Measurements from ENCODE around the gene ZNF219.

Gene ZNF219

DNA sequence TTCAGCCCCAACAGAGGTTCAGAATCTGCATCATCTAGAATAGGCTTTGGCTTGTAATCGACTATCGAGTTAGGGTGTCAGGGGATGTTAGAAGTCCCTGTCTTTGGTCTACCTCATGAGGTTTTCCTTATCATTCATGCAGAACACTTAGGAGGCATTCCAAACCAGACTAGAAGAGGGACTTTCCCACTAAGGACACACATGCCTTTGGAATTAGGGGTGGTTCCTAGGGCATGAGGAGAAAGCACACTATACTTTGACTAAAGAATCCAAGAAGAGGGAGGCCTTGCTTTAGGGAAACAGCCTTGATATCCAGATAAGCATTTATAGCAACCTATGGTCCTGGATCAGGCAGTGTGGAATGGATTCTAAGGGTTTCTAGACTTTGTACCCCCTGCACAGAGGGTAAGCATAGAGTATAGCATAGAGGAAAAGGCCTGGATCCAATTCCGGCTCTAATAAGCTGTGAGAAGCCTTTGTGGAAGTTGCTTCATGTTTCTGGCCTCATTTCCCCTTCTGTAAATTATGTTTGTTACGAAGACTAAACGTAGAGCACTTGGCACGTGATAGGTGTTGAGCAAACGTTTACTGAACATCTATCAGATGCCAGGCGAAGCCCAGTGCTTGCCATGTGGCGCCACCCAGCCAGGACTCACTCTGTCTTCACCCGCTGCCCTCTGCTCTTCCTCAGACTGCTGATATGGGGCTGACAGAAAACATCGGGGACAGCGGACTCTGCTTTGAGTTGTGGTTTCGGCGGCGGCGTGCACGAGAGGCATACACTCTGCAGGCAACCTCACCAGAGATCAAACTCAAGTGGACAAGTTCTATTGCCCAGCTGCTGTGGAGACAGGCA is 13.2 kb downstream of the ZNF219 start:
- no peak for DNase-seq (ENCODE audit: low spot score)

DNA sequence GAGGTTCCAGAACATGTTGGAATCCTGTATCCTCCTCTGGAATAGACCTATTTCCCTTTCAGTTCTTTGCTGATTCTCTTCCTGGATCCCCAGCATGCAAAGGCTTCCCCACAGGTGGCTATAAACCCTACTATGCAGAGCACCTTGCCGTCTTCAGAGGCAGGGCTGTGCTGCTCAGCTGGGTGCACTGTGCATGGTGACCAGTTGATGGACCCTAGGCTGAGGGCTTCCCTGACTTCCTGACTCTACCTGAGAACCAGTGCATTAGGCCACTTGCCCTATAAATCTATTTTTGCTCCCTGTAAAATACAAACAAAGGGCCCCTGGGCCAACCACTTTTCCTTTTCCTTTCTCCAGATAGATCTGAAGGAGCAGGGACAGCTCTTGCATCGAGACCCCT is 14.1 kb downstream of the ZNF219 start:
- DNase-seq (ENCODE audit: low spot score), result no peak

DNA sequence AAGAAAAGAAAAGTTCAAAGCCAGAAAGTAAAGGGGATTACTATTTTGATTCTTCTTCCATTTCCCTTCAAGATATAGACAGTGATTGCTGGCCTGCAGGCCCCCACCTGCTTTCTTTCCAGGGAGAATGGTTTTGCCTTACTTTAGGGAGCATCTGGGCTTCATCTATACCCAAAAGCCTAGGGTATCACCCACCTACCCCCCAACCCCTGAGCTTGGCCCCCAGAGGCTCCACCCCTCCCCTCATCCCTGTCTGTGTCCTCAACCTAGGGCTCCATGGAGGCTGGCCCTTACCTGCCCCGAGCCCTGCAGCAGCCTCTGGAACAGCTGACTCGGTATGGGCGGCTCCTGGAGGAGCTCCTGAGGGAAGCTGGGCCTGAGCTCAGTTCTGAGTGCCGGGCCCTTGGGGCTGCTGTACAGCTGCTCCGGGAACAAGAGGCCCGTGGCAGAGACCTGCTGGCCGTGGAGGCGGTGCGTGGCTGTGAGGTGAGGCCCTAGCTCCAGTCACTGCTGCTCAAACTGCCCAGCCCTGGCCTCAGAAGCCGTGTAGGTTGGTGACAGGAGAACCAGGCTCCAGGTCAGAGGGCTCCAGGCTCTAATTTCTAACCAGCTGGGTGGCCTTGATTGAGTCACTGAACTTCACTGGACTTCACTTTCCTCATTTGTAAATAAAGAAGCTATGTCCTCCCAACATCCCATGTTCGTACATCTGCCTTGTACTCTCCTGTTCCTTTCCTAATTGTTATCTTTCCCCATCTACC is 14.7 kb downstream of the ZNF219 start:
- no peak for DNase-seq (ENCODE audit: low spot score)

DNA sequence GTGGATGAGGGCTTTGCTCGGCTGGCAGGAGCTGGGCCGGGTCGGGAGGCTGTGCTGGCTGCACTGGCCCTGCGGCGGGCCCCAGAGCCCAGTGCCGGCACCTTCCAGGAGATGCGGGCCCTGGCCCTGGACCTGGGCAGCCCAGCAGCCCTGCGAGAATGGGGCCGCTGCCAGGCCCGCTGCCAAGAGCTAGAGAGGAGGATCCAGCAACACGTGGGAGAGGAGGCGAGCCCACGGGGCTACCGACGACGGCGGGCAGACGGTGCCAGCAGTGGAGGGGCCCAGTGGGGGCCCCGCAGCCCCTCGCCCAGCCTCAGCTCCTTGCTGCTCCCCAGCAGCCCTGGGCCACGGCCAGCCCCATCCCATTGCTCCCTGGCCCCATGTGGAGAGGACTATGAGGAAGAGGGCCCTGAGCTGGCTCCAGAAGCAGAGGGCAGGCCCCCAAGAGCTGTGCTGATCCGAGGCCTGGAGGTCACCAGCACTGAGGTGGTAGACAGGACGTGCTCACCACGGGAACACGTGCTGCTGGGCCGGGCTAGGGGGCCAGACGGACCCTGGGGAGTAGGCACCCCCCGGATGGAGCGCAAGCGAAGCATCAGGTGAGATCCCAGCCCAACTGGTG is 16.8 kb downstream of the ZNF219 start:
- DNase-seq (ENCODE audit: low spot score), result no peak

DNA sequence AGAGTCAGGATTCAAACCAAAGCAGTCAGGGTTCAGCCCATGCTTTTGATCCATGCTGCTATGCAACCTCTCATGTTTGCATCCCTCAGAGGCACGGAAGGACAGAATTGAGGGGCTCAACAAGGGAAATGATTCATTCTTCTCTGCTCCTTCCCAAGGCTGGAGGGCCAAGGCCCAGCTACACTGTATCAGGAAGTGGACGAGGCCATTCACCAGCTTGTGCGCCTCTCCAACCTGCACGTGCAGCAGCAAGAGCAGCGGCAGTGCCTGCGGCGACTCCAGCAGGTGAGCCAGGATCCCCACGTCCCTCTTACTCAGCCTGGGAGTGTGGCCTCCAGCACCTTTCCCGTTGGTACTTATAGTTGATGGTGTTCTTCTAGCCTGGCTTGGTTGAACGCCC is 19.7 kb downstream of the ZNF219 start:
- DNase-seq (ENCODE audit: low spot score), result no peak

DNA sequence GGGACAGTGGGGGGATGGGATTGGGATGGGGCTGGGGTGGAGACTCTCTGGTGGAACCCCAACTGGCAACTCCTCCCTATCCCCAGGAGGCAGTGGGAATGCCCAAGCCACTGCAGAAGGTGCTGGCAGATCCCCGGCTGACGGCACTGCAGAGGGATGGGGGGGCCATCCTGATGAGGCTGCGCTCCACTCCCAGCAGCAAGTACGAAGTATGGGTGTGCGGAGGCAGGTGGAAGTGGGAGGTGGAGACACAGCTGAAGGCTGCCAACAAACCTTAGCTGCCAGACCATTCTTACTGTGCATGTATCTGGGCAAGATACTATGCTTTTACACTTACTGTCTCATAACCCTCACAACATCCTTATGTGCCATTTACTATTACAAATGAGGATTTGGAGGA is 20.2 kb downstream of the ZNF219 start:
- no peak for DNase-seq (ENCODE audit: low spot score)

DNA sequence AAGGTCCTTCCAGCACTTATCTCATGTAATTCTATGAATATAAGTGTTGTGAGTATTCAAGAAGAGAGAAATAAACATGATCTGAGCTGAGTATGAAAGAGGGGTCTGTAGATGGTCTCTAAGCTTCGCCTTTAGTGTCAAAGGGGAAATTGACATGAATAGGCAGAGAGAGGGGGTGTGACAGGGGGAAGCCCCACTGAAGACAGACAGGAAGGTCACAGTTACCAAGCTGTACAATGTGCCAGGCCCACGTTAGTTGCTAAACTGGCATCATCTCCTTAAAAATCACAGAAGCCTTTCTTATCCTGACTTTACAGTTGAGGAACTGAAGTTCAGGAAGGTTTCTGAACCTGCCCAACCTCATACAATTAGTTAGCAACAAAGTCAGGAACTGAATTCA is 20.8 kb downstream of the ZNF219 start:
- DNase-seq (ENCODE audit: low spot score), result no peak

DNA sequence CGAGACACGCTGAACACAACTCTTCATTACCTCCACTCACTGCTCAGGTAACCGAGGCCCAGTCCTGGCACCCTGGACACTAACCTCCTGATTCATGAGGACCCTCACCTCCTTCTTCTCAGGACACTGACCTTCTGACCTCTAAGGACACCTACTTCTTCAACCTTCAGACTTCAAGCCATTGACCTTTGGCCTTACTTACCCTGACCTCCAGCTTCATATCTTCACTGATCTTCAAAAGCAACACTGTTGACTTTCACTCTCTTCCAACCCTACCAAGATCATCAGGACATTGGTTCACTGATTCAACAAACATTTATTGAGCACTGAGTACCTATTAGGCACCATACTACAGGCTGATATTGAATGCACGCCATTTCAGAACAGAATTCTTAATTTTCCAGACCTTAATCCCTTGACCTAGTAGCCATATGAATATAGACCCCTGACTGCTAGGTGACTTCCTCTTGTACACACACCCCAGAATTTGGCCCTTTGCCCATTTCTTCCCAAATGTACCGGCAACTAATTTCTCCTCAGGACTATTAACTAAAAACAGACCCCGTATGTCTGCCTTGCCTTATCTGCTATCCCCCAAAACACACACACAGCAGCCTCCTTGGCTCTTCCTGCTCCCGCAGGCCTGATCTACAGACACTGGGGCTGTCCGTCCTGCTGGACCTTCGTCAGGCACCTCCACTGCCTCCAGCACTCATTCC is 22.6 kb downstream of the ZNF219 start:
- no peak for DNase-seq (ENCODE audit: low spot score)

DNA sequence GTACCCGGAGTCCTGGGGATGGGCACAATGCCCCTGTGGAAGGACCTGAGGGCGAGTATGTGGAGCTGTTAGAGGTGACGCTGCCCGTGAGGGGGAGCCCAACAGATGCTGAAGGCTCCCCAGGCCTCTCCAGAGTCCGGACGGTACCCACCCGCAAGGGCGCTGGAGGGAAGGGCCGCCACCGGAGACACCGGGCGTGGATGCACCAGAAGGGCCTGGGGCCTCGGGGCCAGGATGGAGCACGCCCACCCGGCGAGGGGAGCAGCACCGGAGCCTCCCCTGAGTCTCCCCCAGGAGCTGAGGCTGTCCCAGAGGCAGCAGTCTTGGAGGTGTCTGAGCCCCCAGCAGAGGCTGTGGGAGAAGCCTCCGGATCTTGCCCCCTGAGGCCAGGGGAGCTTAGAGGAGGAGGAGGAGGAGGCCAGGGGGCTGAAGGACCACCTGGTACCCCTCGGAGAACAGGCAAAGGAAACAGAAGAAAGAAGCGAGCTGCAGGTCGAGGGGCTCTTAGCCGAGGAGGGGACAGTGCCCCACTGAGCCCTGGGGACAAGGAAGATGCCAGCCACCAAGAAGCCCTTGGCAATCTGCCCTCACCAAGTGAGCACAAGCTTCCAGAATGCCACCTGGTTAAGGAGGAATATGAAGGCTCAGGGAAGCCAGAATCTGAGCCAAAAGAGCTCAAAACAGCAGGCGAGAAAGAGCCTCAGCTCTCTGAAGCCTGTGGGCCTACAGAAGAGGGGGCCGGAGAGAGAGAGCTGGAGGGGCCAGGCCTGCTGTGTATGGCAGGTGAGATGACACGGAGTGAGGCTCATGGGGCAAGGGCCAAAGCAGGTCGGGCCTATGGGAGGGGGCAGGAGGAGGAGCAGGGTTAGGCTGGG is 23.8 kb downstream of the ZNF219 start:
- no peak for DNase-seq (ENCODE audit: low spot score)

DNA sequence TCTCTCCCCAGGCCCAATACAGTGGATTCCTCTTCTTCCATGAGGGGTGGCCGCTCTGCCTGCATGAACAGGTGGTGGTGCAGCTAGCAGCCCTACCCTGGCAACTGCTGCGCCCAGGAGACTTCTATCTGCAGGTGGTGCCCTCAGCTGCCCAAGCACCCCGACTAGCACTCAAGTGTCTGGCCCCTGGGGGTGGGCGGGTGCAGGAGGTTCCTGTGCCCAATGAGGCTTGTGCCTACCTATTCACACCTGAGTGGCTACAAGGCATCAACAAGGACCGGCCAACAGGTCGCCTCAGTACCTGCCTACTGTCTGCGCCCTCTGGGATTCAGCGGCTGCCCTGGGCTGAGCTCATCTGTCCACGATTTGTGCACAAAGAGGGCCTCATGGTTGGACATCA is 24.5 kb downstream of the ZNF219 start:
- DNase-seq (ENCODE audit: low spot score), result no peak

DNA sequence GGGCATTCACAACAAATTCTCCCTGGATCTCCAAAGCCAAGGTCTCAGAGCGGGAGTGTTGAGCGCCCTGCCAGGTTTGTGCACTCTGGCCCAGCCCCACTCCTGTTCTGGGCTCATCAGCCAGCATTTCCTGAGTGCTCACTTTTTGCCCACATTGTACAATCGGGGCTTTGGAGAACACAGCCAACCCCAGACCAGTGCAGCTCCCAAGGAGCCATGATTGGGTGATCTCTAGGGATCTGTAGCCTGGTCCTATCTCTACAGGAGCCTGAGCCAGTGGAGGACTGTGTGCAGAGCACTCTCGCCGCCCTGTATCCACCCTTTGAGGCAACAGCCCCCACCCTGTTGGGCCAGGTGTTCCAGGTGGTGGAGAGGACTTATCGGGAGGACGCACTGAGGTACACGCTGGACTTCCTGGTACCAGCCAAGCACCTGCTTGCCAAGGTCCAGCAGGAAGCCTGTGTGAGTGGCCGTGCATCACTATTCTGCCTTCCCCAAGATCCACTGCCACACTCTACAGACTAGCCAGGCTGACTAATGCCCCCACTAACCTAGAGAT is 25.6 kb downstream of the ZNF219 start:
- DNase-seq (ENCODE audit: low spot score), result no peak

DNA sequence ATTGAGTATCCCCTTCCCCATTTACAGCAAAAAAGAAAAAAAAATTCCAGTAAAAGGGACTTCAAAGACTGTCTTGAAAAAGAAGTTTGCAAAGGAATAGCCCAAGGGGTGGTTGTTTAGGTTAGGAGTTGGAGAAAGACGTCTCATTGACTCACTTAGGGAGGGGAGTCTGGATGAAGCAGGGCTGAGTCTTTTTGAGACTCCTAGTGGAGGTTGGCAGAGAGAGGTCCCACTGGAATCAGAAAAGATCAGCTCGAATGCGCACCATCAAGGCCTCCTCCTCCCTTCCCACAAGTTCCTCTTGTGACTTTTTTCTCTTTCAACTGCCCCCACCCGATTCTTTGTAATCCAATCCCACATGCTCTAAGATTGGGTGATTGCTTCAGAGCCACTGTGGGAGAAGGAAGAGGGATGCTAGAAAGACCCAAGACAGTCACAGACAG is 26.4 kb downstream of the ZNF219 start:
- no peak for DNase-seq (ENCODE audit: low spot score)

DNA sequence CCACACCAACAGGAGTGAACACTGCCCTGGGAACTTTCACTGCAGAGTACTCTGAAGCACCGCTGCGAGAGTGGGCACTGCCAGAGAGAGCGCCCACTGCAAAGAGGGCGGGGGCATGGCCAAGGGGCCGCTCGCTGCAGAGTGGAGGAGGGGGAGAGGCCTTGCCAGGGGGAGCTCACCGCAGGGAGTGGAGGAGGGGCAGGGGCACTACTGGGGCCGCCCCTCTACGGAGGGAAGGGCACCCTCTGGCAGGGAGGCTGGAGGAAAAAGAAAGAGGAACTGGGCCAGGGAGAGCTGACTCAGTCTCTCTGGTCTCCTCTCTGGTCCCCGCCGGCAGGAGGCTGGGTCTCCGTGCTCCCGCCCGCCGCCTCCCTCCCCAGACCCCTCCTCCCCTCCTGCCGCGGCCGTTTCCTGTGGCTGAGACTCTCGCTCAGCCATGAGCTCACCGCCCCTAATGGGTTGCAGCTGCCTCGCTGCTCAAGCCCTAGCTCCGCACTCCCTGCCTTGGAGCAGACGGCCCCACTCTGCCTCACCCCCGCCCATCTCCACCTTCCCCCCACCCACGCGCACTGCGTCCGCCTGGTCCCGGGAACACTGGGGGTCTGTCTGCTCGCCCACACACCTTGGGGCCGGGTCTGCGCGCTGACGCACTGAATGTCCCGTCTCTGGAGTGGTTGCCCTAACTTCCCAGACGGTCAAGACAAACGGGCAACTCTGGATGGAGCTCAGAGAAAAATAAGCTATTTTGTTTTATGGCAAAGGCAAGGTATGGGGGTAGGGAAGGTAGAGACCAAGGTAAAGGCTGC is 27.0 kb downstream of the ZNF219 start:
- DNase-seq (ENCODE audit: low spot score), result peak; percentile 82

DNA sequence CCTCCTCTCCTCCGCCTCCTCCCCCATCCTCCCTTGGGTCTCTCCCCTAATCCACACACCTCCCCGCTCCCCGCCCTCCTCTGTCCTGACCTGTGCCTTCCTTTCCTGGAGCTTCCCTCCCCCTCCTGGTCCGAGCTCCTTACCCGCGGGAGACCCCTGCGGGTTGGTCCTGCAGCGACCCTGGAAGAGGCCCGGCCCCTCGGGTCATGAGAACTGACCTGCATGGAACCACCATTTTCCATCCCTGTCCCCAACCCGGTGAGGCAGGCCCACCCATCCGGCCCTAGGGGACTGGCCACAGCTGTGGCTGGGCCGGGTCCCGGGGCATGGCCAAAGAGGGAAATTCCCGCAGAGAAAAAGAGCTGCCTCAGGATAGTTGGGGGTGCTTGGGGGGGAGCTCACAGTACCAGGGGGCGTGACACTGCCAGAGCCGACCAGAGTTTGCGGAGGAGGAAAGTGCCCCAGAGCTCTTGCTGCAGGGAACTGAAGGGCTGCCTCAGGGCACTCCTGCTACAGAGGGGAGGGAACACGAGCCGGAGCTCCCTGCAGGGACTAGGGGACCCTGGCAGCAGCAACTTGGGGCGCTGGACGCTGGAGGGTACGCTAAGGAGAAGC is 27.7 kb downstream of the ZNF219 start:
- DNase-seq (ENCODE audit: low spot score), result no peak

DNA sequence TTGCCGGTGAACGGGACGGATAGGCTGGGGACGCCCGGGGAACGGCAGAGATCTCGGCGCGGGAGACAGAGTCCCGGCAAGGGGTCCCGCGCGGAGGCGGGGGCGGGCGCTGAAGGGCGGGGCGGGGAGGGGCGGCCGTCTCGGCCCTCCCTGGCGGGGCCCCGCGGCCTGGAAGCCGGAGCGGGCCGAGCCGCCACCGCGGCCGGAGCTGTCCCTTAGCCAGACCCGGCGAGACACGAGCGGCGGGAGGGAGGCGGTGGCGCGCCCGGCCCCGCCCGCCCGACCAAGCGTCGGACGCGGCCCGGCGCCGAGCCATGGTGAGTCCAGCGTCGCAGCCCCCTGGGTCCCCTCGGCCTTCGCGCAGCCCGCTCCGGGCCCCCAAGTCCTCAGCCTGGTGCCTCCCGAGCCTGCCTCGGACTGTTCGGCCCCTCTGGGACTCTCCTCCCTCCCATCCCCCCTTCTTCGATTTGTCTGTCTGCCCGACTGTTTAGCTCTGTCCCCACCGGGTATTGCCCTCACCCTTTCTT is 28.3 kb downstream of the ZNF219 start, which contains the start of gene ARHGEF40:
TSS of gene ARHGEF40 (plus strand) at position 222 of the 527 bp plus-strand sequence. CDS start at position 315, 93 bp downstream.
- no peak for DNase-seq (ENCODE audit: low spot score)

DNA sequence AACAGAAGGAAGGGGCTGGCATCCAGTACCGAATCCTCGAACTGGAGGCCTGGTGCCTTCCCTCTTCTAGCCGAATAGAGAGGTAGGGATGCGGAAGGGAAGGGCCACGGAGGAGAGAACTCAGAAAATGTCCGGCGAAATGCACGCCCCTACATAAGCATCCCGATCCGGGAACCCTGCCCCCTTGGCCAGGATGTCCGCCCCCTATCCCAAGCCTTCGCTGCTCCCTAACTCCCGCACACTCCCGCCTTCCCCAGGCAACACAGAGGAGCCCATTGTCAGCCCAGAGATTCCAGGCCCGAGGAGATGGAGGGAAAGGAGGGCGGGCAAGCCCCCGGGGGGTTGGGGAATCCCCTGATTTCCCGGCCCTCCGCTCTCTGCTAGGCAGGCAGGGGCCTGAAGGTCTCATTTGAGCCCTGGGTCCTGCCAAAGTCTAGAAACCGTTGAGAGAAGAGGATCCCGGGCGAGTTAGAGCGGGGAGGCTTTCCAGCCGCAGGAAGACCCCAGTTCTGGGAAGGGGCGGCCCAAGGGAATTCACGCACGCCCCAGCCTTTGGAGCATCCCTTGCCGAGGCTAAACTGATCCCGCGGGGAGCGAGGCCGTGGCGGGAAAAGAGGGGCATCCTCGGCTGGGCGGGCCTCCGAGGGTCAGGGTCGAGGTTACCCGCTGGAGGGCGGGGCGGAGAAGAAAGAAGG is 28.9 kb downstream of the ZNF219 start:
- no peak for DNase-seq (ENCODE audit: low spot score)

DNA sequence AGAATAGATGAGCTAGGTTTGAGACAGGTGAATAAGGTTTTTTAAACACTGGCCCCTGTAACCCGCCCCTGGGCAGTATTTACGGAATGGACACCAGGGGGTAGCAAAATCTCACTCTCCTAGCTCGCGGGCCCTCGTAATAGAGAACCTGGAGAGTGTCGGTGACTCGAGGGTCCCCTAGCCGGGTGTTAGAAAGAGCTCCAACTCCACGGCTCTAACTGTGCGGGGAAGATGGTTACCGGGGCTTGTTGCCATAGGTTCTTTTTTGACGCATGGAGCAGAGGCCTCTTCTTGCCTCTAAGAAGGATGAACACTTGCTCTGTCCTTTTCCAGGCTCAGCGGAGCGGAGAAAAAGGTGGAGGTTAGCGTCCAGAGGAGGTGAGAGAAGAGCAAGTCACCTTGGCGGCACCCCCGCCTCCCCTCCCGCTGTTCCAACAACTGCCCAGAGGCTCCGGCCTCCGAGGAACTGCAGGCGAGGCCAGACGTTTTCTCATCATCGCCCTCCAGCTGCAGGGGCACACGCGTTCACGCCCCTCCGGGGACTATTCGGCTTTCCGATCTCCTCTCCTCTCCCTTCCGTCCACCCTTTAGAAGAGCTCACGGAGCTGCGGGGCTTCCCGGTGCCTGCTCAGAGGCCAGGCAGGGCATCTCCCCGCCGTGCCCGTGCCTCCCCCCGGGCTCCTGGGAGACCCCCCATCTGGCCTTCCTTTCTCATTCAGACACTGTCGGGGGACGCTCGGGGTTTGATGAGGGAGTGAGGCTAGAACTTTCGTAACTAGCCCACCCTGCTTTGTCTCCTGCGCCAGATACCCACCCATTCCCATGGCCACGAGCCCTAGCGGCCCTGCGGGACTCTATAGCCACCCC is 29.7 kb downstream of the ZNF219 start:
- DNase-seq (ENCODE audit: low spot score), result no peak
